ENCODE results near the gene PUM2. TPM values are rescaled to one million over a fixed set of nuclear protein-coding genes. Genes with fewer than 3 reads are reported as not detected.

PUM2 gene
- total and polyA plus RNA-seq, 2 donors from 2014 or later: 22.0 to 94.3 TPM

- H3K4me3 ChIP-seq (ENCODE audit: low read length in 3 of 3): no peak overlapping the region
- H3K27ac ChIP-seq (ENCODE audit: low read depth in 2 of 2, low read length in 2 of 2): no peak overlapping the region
- no peak for FAIRE-seq
- H3K36me3 ChIP-seq (ENCODE audit: control insufficient read depth in 2 of 3, insufficient read depth in 3 of 3, low read length in 3 of 3): no peaks in the 10 kb centered on the region
- TF ChIP-seq CTCF (IDR thresholded peaks at IDR 0.05; ENCODE audit: borderline replicate concordance, extremely low read depth, insufficient read depth): no peak
- H3K27me3 ChIP-seq (ENCODE audit: control insufficient read depth, insufficient read depth, low read length): no peaks in the 10 kb centered on the region
- no peak for DNase-seq
- intact Hi-C loops (cut with DNase I): no loop called here
- no peak overlapping the region for H3K9ac ChIP-seq (ENCODE audit: low read length in 3 of 3)
- H3K9me3 ChIP-seq (ENCODE audit: control insufficient read depth in 2 of 3, insufficient read depth in 1 of 3, low read length in 3 of 3): no peaks in the 10 kb centered on the region
- H3K4me1 ChIP-seq (ENCODE audit: control insufficient read depth in 2 of 3, insufficient read depth in 2 of 3, low read depth in 1 of 3, low read length in 3 of 3): peaks cover 2 to 8% (median 6%) of the 10 kb centered on the region in 3 donors
These were observed 5.4 kb upstream of the PUM2 start for GRCh38 chr2:20356042-20356441.

DNA sequence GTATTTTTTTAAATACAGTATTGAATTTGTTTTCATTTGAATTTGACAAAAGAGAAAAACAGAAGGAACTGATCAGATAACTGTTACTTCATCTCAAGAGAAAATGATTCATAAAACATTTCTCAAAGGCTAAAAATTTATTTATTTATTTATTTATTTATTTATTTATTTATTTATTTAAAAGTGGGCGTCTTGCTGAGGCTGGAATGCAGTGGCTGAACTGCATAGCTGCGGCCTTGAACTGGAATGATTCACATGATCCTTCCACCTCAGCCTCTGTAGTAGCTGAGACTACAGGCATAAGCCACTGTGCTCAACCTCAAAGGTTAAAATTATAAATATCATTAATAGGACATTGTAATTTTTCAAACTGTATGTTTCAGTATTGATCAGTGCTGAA, 4.5 kb upstream of the PUM2 start:
- no peak overlapping the region for H3K27ac ChIP-seq (ENCODE audit: low read depth in 2 of 2, low read length in 2 of 2)
- TF ChIP-seq CTCF (IDR thresholded peaks at IDR 0.05; ENCODE audit: borderline replicate concordance, extremely low read depth, insufficient read depth): no peak
- H3K36me3 ChIP-seq (ENCODE audit: control insufficient read depth in 2 of 3, insufficient read depth in 3 of 3, low read length in 3 of 3): no peaks in the 10 kb centered on the region
- H3K4me3 ChIP-seq (ENCODE audit: low read length in 3 of 3): no peak overlapping the region
- peaks cover 2 to 8% (median 6%) of the 10 kb centered on the region in 3 donors for H3K4me1 ChIP-seq (ENCODE audit: control insufficient read depth in 2 of 3, insufficient read depth in 2 of 3, low read depth in 1 of 3, low read length in 3 of 3)
- FAIRE-seq: no peak
- intact Hi-C loops (cut with DNase I): no loop called here
- no peaks in the 10 kb centered on the region for H3K9me3 ChIP-seq (ENCODE audit: control insufficient read depth in 2 of 3, insufficient read depth in 1 of 3, low read length in 3 of 3)
- no peak for DNase-seq
- no peaks in the 10 kb centered on the region for H3K27me3 ChIP-seq (ENCODE audit: control insufficient read depth, insufficient read depth, low read length)
- no peak overlapping the region for H3K9ac ChIP-seq (ENCODE audit: low read length in 3 of 3)

DNA sequence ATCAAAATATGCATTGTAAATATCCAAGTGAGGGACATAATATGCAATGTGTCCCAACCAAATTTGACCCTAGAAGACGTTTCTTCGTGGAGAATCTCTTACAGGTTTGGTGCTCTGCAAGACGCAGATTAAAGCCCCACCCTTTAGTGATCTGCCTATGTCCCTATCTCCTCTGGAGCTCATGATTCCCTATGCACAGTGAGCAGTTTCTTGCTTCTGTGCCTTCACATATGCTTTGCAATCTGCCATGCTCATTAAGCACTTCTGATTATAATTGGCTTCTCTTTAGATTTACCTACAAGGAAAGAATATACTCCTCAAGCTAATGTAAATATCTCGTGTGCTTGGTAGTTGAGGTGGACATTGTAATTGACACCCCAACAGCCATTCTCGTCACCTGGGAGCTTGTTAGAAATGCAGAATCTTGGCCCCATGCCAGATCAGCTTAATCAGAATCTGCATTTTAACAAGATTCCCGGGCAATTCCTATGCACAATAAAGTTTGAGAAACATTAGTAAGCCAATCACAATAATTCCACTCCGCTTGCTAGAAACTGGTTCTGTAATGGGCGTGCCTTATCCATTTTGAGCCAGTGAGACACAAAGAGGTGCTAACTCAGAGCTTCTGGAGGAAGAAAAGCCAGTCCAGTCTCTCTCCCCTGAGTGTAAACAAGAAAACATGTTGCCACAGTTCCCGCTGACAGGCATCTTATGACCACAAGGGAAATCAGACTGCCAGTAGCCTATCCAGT, 2.8 kb upstream of the PUM2 start:
- Histone ChIP-seq H3K27me3 (ENCODE audit: control insufficient read depth, insufficient read depth, low read length) (no peaks in the 10 kb centered on the region), H3K36me3 (ENCODE audit: control insufficient read depth in 2 of 3, insufficient read depth in 3 of 3, low read length in 3 of 3) (no peaks in the 10 kb centered on the region), H3K4me1 (ENCODE audit: control insufficient read depth in 2 of 3, insufficient read depth in 2 of 3, low read depth in 1 of 3, low read length in 3 of 3) (peaks cover 2 to 11% (median 6%) of the 10 kb centered on the region in 3 donors), H3K9ac (ENCODE audit: low read length in 3 of 3) (no peak overlapping the region), H3K9me3 (ENCODE audit: control insufficient read depth in 2 of 3, insufficient read depth in 1 of 3, low read length in 3 of 3) (no peaks in the 10 kb centered on the region), H3K4me3 (ENCODE audit: low read length in 3 of 3) (no peak overlapping the region), H3K27ac (ENCODE audit: low read depth in 2 of 2, low read length in 2 of 2) (no peak overlapping the region)
- no peak for FAIRE-seq
- no peak for TF ChIP-seq CTCF (IDR thresholded peaks at IDR 0.05; ENCODE audit: borderline replicate concordance, extremely low read depth, insufficient read depth)
- intact Hi-C loops (cut with DNase I): no loop called here
- DNase-seq: peak in 2 of 5 donors; percentile 27 to 40
